GM12874 (cell line): ENCODE measurements around the gene NDUFB11.

Experiments used
- TF ChIP-seq, protein P1 (sequence below): IDR thresholded peaks from 2 replicates; pipeline ENCODE4 v1.5.1; 2011; ENCODE audit warnings: low read depth, mild to moderate bottlenecking, control low read depth, low read length, moderate library complexity; ENCODE audit not compliant: insufficient read depth

NDUFB11 gene

DNA sequence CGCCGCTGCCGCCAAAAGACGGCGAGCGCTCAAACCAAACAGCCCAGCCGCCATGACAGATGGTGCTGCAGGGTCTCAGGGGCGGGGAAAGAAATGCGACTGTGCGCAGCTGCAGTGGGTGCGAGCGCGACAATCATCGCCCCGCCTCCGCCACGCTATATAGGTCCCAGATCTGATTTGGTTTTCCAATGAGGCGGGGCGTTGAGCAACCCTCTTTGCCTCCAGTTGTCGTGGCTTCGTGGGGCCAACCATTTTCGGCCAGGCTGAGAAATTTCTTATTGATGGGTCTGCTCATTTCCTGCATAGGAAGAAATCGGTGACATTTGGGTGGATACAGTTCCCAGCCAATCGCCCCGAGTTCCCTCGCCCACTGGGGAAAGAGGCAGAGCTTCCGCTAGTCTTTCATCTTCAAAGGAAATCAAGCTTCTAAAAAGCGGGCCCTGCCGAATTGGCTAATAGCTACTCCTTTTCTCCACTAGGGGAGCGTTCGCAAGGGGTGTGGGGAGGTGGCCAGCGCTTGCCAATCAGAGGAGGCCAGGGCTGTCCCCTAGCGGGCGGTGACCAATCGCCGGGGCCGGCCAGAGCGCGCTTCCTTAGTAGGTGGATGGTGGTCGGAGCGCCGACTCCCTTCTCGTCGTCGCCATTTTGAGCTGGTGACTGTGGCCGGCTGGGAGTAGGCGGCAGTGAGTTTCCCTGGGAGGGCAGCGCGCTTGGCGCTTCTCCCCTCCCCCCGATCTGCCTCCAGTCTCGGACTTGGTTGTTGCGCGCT, at the start of gene NDUFB11, which contains the start of gene RBM10:
NDUFB11 (minus strand) TSS at position 77 of the 769 bp plus-strand sequence; CDS start at position 54, 23 bp downstream.
RBM10 (plus strand) TSS at position 596 of the 769 bp plus-strand sequence. CDS start 2,261 bp downstream, outside the sequence.
- TF ChIP-seq, protein P1, sequence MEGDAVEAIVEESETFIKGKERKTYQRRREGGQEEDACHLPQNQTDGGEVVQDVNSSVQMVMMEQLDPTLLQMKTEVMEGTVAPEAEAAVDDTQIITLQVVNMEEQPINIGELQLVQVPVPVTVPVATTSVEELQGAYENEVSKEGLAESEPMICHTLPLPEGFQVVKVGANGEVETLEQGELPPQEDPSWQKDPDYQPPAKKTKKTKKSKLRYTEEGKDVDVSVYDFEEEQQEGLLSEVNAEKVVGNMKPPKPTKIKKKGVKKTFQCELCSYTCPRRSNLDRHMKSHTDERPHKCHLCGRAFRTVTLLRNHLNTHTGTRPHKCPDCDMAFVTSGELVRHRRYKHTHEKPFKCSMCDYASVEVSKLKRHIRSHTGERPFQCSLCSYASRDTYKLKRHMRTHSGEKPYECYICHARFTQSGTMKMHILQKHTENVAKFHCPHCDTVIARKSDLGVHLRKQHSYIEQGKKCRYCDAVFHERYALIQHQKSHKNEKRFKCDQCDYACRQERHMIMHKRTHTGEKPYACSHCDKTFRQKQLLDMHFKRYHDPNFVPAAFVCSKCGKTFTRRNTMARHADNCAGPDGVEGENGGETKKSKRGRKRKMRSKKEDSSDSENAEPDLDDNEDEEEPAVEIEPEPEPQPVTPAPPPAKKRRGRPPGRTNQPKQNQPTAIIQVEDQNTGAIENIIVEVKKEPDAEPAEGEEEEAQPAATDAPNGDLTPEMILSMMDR, result peak; percentile 58

DNA sequence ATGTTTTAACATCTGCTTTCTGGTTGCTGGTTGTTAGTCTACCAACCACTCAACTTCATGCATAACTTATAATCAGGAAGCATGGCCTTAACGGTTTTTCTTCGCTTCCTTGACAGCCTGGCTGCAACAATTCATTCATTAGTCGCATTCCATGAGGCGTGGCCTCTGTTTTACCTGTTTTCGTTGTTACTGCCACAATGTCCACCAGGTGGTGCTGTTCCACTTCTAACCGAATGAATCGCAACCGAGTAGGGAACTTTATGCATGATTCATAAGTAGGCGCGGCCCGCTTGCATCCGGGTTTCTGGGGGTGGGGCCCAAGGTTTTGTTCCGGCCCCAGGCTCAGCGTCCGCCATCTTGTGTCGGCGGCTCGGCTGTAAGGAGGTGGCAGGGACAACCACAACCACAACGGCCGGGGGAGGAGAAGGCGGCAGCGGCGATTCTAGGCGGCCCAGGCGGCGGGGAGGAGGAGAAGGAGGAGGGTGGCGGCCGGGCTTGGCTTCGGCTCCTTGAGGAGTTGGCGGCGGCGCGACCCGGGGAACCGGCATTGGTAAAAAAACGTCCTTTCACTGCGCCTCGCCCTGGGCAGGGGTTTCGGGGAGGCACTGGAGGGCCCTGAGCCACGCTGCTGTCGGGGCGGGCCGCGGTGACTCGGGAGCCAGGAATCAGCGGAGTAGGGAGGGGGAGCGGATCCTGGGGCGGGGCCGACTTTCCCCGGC, 49.1 kb upstream of the NDUFB11 start, which contains the start of gene UBA1:
UBA1 (plus strand) TSS at position 355 of the 719 bp plus-strand sequence. CDS start 4,974 bp downstream, outside the sequence.
- TF ChIP-seq, protein P1, result peak; percentile 46; the same call in 1 of the 2 replicates

DNA sequence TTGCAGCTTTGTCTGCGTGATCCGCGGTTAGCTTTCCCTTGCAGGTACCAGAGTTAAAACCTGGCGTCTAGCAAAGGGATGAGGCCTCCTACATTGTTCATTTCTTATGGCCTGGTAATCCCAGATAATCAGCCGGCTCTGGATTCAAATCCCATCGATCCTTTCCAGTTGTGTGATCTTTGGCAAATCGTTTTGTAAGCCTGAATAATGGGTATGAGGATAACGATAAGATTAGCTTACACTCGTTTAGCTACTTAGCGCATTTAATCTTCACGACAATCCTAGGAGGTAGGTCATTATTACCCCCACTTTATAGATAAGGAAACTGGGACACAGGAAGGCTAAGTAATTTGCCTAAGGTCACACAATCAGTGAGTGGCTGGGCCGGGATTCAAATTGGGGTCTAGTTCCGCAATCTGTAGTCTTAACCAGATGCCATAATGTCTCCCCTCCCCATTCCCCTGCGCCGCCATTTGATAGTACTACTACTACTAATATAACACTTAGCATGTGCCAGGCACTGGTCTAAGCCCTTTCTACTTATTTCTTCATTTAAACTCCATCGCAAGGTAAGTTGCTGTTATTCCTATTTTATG, 47.4 kb upstream of the NDUFB11 start:
- TF ChIP-seq, protein P1, result no peak

DNA sequence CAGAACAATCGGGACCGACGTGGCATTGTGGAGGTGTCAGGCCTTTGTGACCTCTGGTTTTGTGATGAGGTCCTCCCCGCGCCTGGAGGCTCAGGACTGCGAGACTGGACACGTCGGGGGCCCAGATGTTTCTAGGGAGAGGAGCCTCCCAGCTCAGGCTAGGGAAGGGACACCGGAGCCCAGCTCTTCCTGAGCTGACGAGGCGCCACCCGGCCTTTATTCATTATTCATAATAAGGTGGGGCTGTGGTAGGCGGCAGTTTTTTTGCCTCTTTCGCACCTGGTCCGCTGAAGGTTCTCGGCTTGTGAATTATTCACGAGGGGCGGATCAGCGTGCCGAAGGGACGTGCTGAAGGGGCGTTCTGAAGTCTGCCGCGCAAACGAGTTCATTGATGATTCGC, 46.8 kb upstream of the NDUFB11 start:
- TF ChIP-seq, protein P1, result no peak

DNA sequence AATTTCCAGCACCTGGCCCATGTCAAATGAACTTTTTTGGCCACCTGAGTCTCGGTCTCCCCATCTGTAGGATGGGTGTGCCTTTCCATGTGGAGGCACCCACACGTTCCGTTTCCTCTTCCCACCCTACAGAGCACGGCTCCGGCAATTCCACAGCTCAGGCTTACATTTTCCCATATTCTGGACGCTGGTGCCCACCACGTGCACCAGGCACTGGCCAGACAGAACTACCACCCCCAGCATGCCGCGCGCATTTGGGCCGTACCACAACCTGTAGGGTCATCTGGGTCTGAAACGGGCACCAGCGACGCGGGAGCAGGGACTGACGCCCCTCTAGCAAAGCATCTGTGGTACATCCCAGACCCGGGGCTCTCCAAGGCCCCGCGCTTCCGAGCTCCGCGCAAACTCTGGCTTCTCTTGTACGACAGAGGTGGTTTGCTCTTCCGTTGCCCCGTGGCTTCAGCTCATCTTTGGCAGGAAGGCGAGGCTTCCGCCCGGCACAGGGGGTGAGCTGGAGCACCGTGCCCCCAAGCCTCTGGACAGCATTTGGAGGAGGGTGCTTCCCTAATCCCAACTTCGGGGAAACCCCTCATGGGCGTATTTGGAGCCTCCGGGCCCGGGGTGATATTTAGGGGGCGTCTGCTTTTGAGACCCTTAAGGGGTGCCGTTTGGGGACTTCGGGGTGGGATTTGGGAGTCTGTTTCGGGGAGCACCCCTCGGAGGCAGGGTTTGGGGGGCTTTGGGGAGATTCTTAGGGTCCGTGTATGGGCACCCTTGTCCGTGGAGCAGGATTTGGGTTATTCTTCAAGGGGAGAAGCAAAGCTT, 46.2 kb upstream of the NDUFB11 start:
- TF ChIP-seq, protein P1, result no peak

DNA sequence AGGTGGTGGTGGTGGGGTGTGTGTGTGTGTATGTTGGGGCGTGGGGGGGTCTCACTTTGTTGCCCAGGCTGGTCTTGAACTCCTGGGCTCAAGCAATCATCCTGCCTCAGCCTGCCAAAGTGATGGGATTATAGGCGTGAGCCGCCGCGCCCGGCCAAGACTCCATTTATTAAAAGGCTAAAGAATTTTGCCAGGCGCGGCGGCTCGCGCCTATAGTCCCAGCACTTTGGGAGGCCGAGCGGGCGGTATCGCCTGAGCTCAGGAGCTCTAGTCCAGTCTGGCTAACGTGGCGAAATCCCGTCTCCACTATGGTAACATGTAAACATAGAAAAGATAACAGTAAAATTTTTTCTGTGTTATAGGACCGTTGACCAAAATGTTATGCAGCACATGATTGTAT, 45.4 kb upstream of the NDUFB11 start:
- TF ChIP-seq, protein P1, result no peak
